ENCODE results near the gene CNNM3.

CNNM3 gene

GRCh38 chr2:96819128-96819875, 3.2 kb downstream of the CNNM3 start:
- DNase-seq (ENCODE audit: low read depth) = no peak

DNA sequence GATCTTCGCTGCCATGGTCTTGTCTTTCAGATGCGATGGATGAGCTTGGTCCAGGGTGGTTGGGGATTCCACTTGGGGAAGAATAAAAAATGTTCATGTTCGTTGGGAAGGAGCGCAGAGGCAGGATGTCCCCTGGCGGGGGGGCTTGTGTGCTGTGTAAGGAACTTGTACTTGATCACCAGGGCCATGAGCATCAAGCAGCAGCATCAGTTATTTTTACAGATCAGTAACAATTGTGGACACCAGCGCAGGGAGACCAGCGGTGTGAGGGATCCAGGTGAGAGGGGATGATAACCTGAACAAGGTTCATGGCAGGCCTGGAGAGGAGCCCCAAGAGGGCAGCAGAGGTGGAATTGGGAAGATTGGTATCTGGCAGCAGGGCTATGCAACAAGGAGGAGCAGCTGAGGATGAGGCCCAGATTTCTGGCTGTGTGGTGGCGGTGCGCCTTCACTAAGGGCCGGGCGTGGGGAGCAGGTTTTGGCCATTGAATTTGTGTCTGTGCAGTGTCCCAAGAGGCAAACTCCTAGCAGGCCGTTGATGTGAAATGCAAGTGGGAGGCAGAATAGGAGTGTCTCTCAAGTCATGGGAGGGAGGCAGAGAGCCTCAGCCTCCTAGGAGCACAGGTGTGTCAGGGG, 3.9 kb downstream of the CNNM3 start:
- DNase-seq (ENCODE audit: low read depth) = no peak

GRCh38 chr2:96821113-96821675, 5.1 kb downstream of the CNNM3 start:
- no peak for DNase-seq (ENCODE audit: low read depth)

DNA sequence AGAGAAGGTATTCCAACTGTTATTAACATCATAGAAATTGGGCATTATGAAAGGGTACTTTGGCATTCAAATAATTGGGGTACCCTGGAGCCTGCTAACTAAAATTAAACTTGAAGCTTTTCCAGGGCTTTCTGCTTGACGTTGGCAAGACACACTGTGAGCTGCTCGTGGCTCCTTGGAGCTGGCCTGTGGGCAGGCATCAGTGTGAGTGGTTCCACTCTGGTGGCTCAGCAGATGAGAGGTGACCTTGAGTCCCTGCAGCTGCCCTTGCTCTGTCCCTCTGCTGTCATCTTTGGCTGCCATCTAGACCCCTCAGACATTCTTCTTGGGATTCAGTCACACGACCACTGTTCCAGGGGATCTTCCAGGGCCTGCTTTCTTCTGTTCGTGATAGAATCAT, 6.7 kb downstream of the CNNM3 start:
- DNase-seq (ENCODE audit: low read depth) = no peak

GRCh38 chr2:96823198-96823597, 7.1 kb downstream of the CNNM3 start:
- no peak for DNase-seq (ENCODE audit: low read depth)

- no peak for DNase-seq (ENCODE audit: low read depth)
Measured at GRCh38 chr2:96824079-96824870, 8.2 kb downstream of the CNNM3 start.

DNA sequence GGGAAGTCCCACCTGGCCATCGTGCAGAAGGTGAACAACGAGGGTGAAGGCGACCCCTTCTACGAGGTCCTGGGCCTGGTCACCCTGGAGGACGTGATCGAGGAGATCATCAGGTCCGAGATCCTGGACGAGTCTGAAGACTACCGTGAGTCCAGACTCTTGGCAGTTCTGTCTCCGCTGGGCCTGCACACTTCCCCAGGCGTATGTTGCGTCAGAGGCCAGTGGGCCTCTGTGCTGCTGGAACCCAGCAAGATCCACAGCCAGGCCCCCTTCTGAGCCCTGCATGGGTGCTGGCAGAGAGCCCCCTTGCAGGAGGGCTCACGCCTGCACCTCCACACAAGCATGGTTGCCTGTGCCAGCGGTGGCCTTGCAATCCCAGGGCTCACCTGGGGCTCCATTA, 9.0 kb downstream of the CNNM3 start:
- no peak for DNase-seq (ENCODE audit: low read depth)

DNA sequence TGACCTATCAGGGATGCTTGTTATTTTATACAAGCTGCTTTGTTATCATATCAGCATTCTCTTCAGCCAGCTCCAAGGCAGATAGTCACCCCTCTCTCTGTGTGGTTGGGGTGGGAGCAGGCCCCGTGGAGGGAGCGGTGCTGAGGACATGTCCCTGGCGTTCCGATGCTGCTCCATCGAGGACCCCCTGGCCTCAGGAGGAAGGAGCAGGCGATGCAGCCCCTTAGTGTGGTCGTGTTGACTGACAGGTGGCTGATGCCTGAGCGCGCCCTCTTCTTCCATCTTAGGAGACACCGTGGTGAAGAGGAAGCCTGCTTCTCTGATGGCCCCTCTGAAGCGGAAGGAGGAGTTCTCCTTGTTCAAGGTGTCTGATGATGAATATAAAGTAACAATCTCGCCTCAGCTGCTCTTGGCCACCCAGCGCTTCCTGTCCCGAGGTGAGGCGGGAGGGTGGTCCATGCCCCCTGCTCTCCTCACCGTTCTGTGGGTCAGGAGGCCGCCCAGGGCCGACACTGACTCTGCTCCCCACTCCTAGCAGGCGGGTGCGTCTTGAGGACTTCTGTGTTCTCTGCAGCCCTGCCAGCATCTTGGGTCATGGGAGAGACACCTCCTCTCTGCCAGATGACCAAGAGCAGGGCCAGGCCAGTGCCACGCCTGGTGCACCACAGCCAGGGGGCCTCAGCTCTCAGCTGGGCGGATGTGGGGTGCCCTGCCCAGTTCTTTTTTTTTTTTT, 10.6 kb downstream of the CNNM3 start:
- DNase-seq (ENCODE audit: low read depth) = no peak

DNA sequence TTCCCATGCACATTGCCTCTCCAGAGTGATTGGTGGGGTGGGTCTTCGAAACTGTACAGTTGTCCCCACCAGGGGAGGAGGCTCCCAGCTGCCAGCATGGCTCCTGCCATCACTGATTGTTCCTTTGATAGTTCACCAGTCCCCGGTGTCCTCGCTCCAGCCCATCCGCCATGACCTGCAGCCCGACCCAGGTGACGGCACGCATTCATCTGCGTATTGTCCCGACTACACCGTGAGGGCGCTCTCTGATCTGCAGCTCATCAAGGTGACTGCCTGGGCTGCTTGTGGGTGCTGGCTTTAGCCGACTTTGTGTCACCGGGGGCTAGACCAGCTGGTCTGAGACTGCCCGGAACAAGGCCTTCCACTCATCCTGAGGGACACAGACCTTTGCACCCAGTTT, 12.4 kb downstream of the CNNM3 start:
- DNase-seq (ENCODE audit: low read depth) = no peak

GRCh38 chr2:96828874-96829273, 12.8 kb downstream of the CNNM3 start:
- DNase-seq (ENCODE audit: low read depth) = no peak

DNA sequence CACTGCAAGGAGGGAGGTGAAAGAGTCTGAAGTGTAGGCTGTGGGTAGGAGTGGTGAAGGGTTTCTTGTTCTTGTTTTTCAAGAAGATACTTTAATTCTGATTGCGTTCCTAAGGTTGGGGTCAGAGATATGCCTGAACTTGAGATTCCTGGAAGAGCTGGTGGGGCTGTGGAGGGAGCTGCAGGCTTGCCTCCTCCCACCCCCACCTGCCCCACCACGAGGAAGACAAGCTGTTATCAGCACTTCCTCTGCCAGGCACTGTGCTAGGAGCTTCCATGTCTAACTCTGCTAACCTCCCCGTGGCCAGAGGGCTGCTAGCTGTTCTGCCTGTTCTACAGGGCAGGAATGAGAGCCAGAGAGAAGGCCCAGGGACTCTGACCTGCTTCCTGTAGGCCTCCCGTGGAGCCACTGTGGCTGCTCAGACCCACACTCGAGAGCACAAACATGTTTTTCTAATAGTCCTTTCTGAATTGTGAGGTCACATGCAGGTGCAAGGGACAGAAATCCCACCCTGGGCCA, 14.0 kb downstream of the CNNM3 start:
- DNase-seq (ENCODE audit: low read depth) = no peak

- DNase-seq (ENCODE audit: low read depth) = no peak
Measured at GRCh38 chr2:96831679-96832078, 15.6 kb downstream of the CNNM3 start.

- no peak for DNase-seq (ENCODE audit: low read depth)
Measured at GRCh38 chr2:96832408-96832753, 16.3 kb downstream of the CNNM3 start.

GRCh38 chr2:96832754-96833507, 16.9 kb downstream of the CNNM3 start:
- DNase-seq (ENCODE audit: low read depth) = no peak

DNA sequence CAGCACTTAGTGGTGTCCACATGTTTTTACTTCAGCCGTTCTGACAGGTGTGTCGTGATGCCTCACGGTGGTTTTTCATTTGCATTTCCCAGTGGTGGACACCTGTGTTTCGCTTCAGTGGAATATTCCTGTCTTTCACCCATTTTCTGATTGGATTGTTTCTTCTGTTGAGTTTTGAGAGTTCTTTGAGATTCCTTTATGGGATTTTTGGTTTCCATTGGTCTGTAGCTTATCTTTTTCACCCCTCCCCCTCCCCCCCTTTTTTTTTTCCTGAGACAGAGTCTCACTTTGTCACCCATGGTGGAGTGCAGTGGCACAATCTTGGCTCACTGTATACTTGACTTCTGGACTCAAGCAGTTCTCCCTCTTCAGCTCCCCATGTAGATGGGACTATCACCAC, 19.8 kb downstream of the CNNM3 start:
- no peak for DNase-seq (ENCODE audit: low read depth)

DNA sequence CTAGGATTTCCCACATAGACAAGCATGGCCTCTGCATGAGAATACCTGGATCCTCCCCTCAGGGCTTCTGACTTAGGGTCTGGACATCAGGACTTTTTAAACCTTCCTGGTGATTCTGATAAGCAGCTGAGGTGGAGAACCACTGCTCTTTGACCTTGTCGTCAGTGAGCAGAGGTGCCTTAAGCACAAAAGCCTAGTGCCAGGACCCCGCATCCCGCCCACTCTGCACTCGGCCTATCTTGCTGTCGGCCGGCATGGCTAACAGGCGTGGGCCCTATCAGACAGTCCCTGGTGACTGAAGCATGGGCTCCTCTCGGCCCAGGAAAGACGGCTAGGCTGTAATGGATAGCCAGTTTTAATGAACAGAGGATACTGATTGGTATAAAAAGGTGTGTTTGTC, 21.5 kb downstream of the CNNM3 start:
- DNase-seq (ENCODE audit: low read depth) = no peak

DNA sequence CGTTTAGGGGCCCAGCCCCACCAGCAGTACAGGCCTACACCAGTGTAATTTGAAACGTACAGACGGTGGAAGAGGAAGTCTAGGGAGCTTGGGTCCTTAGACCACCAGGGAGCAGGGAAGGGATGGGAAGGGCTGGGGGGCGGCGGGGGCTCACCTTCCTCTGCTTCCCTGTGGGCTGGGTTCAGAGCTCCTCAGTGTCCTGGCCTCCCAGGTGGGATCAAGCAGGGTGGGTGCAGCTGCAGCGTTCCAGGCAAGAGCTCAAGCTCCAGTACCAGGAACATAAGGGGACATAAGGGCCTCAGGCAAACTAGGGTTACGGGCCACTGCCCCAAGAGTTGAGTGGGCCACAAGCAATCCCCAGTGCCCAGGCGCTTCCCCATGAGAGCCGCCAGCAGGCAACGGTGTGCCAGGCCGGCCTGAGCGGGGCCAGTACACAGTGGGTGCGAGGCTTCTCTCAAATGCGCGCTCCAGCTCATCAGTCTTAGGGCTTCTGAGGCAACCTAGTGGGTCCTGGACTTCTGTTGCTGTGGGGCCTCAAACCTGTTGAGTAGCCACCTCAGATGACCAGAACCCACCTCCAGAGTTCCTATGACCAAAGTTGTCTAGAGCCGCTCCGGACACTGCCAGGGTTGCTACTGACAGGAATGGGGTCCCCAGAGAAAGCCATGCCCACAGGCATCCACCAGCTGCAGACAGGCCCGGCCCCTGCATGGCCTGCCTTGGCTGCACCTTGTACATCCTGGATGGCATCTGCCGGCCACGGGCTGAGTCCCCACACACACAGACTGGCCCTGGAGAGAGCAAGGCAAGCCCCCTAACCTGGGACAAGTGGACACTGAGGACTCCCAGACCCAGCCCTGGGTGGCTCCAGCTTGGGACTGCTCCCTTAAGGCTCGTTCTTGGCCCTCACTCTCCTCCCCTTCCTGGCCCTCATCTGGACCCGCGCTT, 22.6 kb downstream of the CNNM3 start:
- no peak for DNase-seq (ENCODE audit: low read depth)

GRCh38 chr2:96839293-96839874, 23.3 kb downstream of the CNNM3 start:
- no peak for DNase-seq (ENCODE audit: low read depth)
